GM12878 (cell line): Measurements from ENCODE around the gene TRIM13. TPM values are rescaled to one million over a fixed set of nuclear protein-coding genes. Genes with fewer than 3 reads are reported as not detected.

Experiments
- ATAC-seq: fragments of 200-7000 bp; cut with Tn5 transposase; 3 replicates; pipeline ENCODE4 v1.9.1; 2020; ENCODE audit warnings: mild to moderate bottlenecking, moderate library complexity
- BruUV-seq: library from RNA; stranded (reverse); fragments of 400-500 nt; replicated peaks from 2 replicates; lab custom pipeline; 2021; lab: Mats Ljungman, UMichigan
- CTCF ChIA-PET: fragments of 300-600 bp; sonication (Branson Sonifier 250); formaldehyde crosslinking; extraction: SDS; loops from one replicate; lab custom pipeline; 2021; ENCODE audit warnings: inconsistent platforms; lab: Yijun Ruan, JAX
- POLR2A ChIA-PET: fragments of 350-600 bp; formaldehyde crosslinking; extraction: SDS; loops from one replicate; lab custom pipeline; 2021; ENCODE audit warnings: inconsistent platforms; lab: Charles Lee
- RAD21 ChIA-PET: fragments of 300-600 bp; sonication (Branson Sonifier 250); formaldehyde crosslinking; loops from one replicate; lab custom pipeline; 2023; ENCODE audit warnings: antibody characterized with exemption; ENCODE audit not compliant: unreplicated experiment; lab: Charles Lee
- SMC1A ChIA-PET: fragments of 300-600 bp; sonication (Branson Sonifier 250); formaldehyde crosslinking; loops from one replicate; lab custom pipeline; 2023; ENCODE audit not compliant: unreplicated experiment, uncharacterized antibody; lab: Charles Lee
- DNase-seq: peaks from one replicate; pipeline ENCODE4 v3.0.0-alpha.2; 2011; ENCODE audit warnings: low read depth, low spot score
- FAIRE-seq: peaks from 3 replicates; lab custom pipeline; 2011; peaks lifted over from hg19 to GRCh38; lab: Jason Lieb, UNC
- H2AFZ ChIP-seq: 2 replicates; pipeline ENCODE4 v1.6.0; 2011; ENCODE audit warnings: low read depth, low read length, control low read depth; ENCODE audit not compliant: control insufficient read depth
- H3K27ac ChIP-seq: 2 replicates; pipeline ENCODE4 v1.5.1; 2011; ENCODE audit warnings: control low read depth; ENCODE audit not compliant: control insufficient read depth, insufficient read depth
- H3K27me3 ChIP-seq, 2 experiments: replicated peaks in 1 of 2; 2 replicates each; pipeline versions ENCODE4 v1.6.0 to v1.6.1; 2011; ENCODE audit warnings: low read length in 1 of 2; ENCODE audit not compliant: control insufficient read depth in 2 of 2, insufficient read depth in 2 of 2
- H3K36me3 ChIP-seq, 2 experiments: 2 replicates each; pipeline ENCODE4 v1.5.1; 2011; ENCODE audit warnings: low read length in 1 of 2; ENCODE audit not compliant: control insufficient read depth in 2 of 2, insufficient read depth in 2 of 2
- H3K4me1 ChIP-seq: 2 replicates; pipeline ENCODE4 v1.6.1; 2011; ENCODE audit warnings: mild to moderate bottlenecking, low read length, moderate library complexity, mixed read lengths; ENCODE audit not compliant: control insufficient read depth, insufficient read depth
- H3K4me2 ChIP-seq: 2 replicates; pipeline ENCODE4 v1.6.0; 2011; ENCODE audit warnings: control low read depth; ENCODE audit not compliant: control insufficient read depth, insufficient read depth
- H3K4me3 ChIP-seq: fragments of 200-600 bp; sonication (generic); 2 replicates; pipeline ENCODE4 v1.5.1; 2016
- H3K79me2 ChIP-seq: 2 replicates; pipeline ENCODE4 v1.6.0; 2011; ENCODE audit warnings: low read length; ENCODE audit not compliant: control insufficient read depth, insufficient read depth
- H3K9ac ChIP-seq: 2 replicates; pipeline ENCODE4 v1.8.0; 2011; ENCODE audit warnings: low read length, control low read depth, mixed read lengths; ENCODE audit not compliant: control insufficient read depth, insufficient read depth
- H3K9me3 ChIP-seq: replicated peaks from 3 replicates; pipeline ENCODE4 v1.5.1; 2011; ENCODE audit warnings: mild to moderate bottlenecking, low read length; ENCODE audit not compliant: control insufficient read depth, insufficient read depth
- H4K20me1 ChIP-seq: 2 replicates; pipeline ENCODE4 v1.6.0; 2011; ENCODE audit not compliant: control insufficient read depth, insufficient read depth
- EZH2 ChIP-seq: IDR thresholded peaks from 2 replicates; pipeline ENCODE4 v1.6.1; 2012; ENCODE audit warnings: low read depth, mild to moderate bottlenecking, control low read depth, inconsistent platforms, low read length, borderline replicate concordance; ENCODE audit not compliant: control insufficient read depth
- JUNB ChIP-seq: IDR thresholded peaks from 2 replicates; pipeline ENCODE4 v1.6.1; 2016; ENCODE audit warnings: antibody characterized with exemption, mild to moderate bottlenecking
- NR2C1 ChIP-seq: fragments of 450-650 bp; IDR thresholded peaks from 2 replicates; pipeline ENCODE4 v1.6.1; 2017; ENCODE audit warnings: antibody characterized with exemption, mild to moderate bottlenecking, moderate library complexity
- RB1 ChIP-seq: fragments of 450-650 bp; formaldehyde crosslinking; IDR thresholded peaks from 2 replicates; pipeline ENCODE4 v1.6.1; 2017; ENCODE audit warnings: mild to moderate bottlenecking, borderline replicate concordance
- STAT1 ChIP-seq: fragments of 450-650 bp; conservative IDR thresholded peaks from 2 replicates; pipeline ENCODE4 v1.6.1; 2014; ENCODE audit warnings: antibody characterized with exemption, mild to moderate bottlenecking
- STAT3 ChIP-seq: IDR thresholded peaks from 2 replicates; pipeline ENCODE4 v1.6.1; 2011; ENCODE audit warnings: low read depth, low read length, improper control_type of control experiment
- ZNF217 ChIP-seq: fragments of 450-650 bp; IDR thresholded peaks from 2 replicates; pipeline ENCODE4 v1.6.1; 2017; ENCODE audit warnings: antibody characterized with exemption, mild to moderate bottlenecking
- ZZZ3 ChIP-seq: IDR thresholded peaks from 2 replicates; pipeline ENCODE4 v1.6.1; 2011; ENCODE audit warnings: low read depth; ENCODE audit not compliant: control insufficient read depth, insufficient read length
- WGBS: methylation state at CpG from one replicate; pipeline ENCODE4 v1.1.6; 2016; ENCODE audit warnings: low lambda C conversion rate; ENCODE audit not compliant: insufficient replicate concordance, insufficient coverage; ENCODE audit errors: missing lambda C conversion rate; 5-methylcytosine and 5-hydroxymethylcytosine counted together
- in situ Hi-C: fragments of 300-500 bp; cut with MboI; formaldehyde crosslinking; loops from 9 replicates; pipeline ENCODE4 v1.14.3; 2018; ENCODE audit warnings: mixed read lengths
- intact Hi-C: fragments of 100-400 bp; cut with micrococcal nuclease; formaldehyde crosslinking; loops from one replicate; pipeline ENCODE4 v1.14.2; 2022; ENCODE audit not compliant: unreplicated experiment
- polyA plus RNA-seq, 11 experiments: library from polyadenylated mRNA; depleted of rRNA in 4 of 11; unstranded in 6 of 11; stranded (reverse) in 5 of 11; fragments of >200 nt; fragmentation: Nextera tagmentation in 4 of 11; fragmentation: Illumina TruSeq in 1 of 11; extraction: Ambion mirVana in 4 of 11; extraction: Trizol in 1 of 11; gene quantifications; 1 replicate in 1 of 11; 2 replicates in 10 of 11; pipeline versions ENCODE4 v1.2.1 to v1.2.3, GENCODE V29; 2011 to 2016; ENCODE audit warnings: inconsistent platforms in 2 of 11, missing spikeins in 2 of 11, low read depth in 1 of 11
- total RNA-seq, 4 experiments: library from RNA; depleted of rRNA in 3 of 4; stranded (reverse); fragments of >200 nt in 3 of 4; fragmentation: Illumina TruSeq in 1 of 4; extraction: Trizol in 1 of 4; gene quantifications; 2 replicates each; pipeline versions ENCODE4 v1.2.1 to v1.2.3, GENCODE V29; 2013 to 2021
- TF ChIP-seq, protein P1 (sequence below): fragments of 450-650 bp; formaldehyde crosslinking; IDR thresholded peaks from 2 replicates; pipeline ENCODE4 v1.5.0; 2022; ENCODE audit warnings: mild to moderate bottlenecking, missing genetic modification characterization
- TF ChIP-seq, protein P2 (sequence below): fragments of 150-350 bp; IDR thresholded peaks from 2 replicates; pipeline ENCODE4 v1.6.1; 2016; ENCODE audit warnings: low read depth, low read length

Gene TRIM13
- total and polyA plus RNA-seq, 10 of the 15 experiments (the other 5 are each of a cell fraction or from before 2014, with no cell fraction given): 15.4 to 33.8 (median 21.0) TPM

GRCh38 chr13:49951754-49952535 lies 44.9 kb upstream of the TRIM13 start:
- Histone ChIP-seq H2AFZ (no peak overlapping the region), H3K27me3 (no peaks in the 10 kb centered on the region), H3K9me3 (no peaks in the 10 kb centered on the region), H3K4me2 (no peak overlapping the region), H3K36me3 (no peaks in the 10 kb centered on the region), H3K4me1 (no peaks in the 10 kb centered on the region), H3K9ac (no peak overlapping the region), H3K79me2 (no peaks in the 10 kb centered on the region), H3K27ac (no peak overlapping the region), H3K4me3 (no peak overlapping the region), H4K20me1 (no peaks in the 10 kb centered on the region)
- ChIA-PET RAD21 (no interaction called here), CTCF (interaction anchor here (0.6 to 0.7 kb wide), 2 partner anchors 26 to 46 kb away, joined by 3 read pairs; no protein-coding TSS in a partner anchor), POLR2A (no interaction called here), SMC1A (no interaction called here)
- DNase-seq (no peak), ATAC-seq (no peak), FAIRE-seq (no peak)
- in situ Hi-C loops (no loop called here), intact Hi-C loops (no loop called here)
- BruUV-seq: no TSS peak
- 71% methylated on average over 7 of the region's 7 CpGs for WGBS
- TF ChIP-seq NR2C1: no peak
- TF ChIP-seq JUNB: no peak
- TF ChIP-seq RB1: no peak
- TF ChIP-seq EZH2: no peak

DNA sequence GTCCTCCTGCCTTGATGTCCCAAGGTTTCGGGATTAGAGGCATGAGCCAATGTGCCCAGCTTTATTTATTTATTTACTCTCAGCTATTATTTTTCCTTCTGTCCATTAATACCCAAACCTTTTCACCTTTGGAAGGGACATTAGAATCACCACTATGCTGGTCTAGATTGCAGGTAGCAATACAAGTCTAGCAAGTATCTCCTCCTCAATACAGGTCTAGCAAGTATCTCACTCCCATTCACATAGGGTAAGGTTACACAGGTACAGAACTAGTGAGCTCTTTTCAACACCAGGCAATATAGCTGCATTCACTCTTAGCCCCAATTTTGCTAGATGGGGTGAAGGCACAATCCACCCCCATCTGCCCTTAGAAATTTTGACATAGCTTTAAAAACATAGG lies 43.3 kb upstream of the TRIM13 start:
- in situ Hi-C loops (no loop called here), intact Hi-C loops (no loop called here)
- Histone ChIP-seq H3K4me1 (no peaks in the 10 kb centered on the region), H3K36me3 (no peaks in the 10 kb centered on the region), H3K9me3 (no peaks in the 10 kb centered on the region), H3K4me3 (no peak overlapping the region), H3K27ac (no peak overlapping the region), H4K20me1 (no peaks in the 10 kb centered on the region), H3K79me2 (no peaks in the 10 kb centered on the region), H3K4me2 (no peak overlapping the region), H3K27me3 (no peaks in the 10 kb centered on the region), H3K9ac (no peak overlapping the region), H2AFZ (no peak overlapping the region)
- POLR2A ChIA-PET: interaction anchor here (0.6 kb wide), 1 partner anchor 1770 kb away, joined by 3 read pairs; no protein-coding TSS in a partner anchor
- RAD21 ChIA-PET: no interaction called here
- FAIRE-seq (no peak), DNase-seq (no peak), ATAC-seq (no peak)
- SMC1A ChIA-PET: no interaction called here
- CTCF ChIA-PET: no interaction called here
- WGBS: 100% methylated on average over 1 of the region's 1 CpG
- BruUV-seq: no TSS peak
- TF ChIP-seq, protein P1, sequence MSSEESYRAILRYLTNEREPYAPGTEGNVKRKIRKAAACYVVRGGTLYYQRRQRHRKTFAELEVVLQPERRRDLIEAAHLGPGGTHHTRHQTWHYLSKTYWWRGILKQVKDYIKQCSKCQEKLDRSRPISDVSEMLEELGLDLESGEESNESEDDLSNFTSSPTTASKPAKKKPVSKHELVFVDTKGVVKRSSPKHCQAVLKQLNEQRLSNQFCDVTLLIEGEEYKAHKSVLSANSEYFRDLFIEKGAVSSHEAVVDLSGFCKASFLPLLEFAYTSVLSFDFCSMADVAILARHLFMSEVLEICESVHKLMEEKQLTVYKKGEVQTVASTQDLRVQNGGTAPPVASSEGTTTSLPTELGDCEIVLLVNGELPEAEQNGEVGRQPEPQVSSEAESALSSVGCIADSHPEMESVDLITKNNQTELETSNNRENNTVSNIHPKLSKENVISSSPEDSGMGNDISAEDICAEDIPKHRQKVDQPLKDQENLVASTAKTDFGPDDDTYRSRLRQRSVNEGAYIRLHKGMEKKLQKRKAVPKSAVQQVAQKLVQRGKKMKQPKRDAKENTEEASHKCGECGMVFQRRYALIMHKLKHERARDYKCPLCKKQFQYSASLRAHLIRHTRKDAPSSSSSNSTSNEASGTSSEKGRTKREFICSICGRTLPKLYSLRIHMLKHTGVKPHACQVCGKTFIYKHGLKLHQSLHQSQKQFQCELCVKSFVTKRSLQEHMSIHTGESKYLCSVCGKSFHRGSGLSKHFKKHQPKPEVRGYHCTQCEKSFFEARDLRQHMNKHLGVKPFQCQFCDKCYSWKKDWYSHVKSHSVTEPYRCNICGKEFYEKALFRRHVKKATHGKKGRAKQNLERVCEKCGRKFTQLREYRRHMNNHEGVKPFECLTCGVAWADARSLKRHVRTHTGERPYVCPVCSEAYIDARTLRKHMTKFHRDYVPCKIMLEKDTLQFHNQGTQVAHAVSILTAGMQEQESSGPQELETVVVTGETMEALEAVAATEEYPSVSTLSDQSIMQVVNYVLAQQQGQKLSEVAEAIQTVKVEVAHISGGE (CRISPR knock-in tag): no peak
- TF ChIP-seq ZNF217 (no peak), ZZZ3 (no peak), STAT3 (no peak), STAT1 (no peak)
- TF ChIP-seq, protein P2, sequence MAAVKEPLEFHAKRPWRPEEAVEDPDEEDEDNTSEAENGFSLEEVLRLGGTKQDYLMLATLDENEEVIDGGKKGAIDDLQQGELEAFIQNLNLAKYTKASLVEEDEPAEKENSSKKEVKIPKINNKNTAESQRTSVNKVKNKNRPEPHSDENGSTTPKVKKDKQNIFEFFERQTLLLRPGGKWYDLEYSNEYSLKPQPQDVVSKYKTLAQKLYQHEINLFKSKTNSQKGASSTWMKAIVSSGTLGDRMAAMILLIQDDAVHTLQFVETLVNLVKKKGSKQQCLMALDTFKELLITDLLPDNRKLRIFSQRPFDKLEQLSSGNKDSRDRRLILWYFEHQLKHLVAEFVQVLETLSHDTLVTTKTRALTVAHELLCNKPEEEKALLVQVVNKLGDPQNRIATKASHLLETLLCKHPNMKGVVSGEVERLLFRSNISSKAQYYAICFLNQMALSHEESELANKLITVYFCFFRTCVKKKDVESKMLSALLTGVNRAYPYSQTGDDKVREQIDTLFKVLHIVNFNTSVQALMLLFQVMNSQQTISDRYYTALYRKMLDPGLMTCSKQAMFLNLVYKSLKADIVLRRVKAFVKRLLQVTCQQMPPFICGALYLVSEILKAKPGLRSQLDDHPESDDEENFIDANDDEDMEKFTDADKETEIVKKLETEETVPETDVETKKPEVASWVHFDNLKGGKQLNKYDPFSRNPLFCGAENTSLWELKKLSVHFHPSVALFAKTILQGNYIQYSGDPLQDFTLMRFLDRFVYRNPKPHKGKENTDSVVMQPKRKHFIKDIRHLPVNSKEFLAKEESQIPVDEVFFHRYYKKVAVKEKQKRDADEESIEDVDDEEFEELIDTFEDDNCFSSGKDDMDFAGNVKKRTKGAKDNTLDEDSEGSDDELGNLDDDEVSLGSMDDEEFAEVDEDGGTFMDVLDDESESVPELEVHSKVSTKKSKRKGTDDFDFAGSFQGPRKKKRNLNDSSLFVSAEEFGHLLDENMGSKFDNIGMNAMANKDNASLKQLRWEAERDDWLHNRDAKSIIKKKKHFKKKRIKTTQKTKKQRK: no peak
